Measurements from ENCODE around the gene DES. TPM values are rescaled to one million over a fixed set of nuclear protein-coding genes. Genes with fewer than 3 reads are reported as not detected.

The DES gene
- total and polyA plus RNA-seq, 2 of the 4 experiments (the other 2 are of a cell fraction), result 4.3 to 4.9 TPM

DNA sequence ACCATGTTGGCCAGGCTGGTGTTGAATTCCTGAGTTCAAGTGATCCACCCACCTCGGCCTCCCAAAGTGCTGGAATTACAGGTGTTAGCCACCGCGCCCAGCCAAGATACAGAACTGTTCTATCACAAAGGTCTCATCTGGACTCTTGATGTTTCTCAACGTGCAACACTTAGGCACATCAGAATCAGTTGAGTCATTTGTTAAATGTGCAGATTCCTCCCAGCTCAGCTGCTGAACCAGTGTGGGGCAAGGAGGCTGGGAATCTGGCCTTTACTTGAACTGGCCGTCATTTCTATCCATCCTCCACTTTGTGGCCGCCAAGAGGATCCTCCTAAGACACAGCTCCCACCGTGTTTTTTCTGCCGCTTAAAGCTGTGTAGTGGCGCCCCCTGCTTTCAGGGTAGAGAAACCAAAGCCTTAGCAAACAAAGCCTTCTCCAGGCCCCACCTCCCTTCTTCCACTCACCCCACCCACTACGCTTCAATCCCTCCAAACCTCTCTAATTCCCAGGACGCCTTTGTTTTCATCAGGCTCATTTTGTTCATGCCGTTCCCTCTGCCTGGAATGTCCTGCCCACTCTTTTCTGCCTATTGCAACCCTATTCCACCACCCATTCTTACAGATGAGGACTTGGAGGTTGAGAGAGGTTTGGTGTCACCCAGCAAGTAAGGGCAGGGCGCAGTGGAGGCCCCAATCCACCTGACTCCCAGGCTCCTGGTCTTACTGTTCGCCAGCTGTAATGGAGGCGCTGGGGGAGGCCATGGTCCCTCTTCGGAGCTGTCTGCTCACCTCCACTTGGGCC is 15.7 kb downstream of the DES start:
- no peak overlapping the region for H2BK120ac ChIP-seq (ENCODE audit: low read depth, low read length)
- H3K9me1 ChIP-seq (ENCODE audit: insufficient read depth, low read length), result peaks cover 3% of the 10 kb centered on the region; the same call in 1 of the 2 replicates
- CTCF ChIA-PET, result interaction anchor here (1.1 to 1.3 kb wide), 2 partner anchors 10 to 31 kb away, joined by 5 to 6 read pairs; no protein-coding TSS in a partner anchor
- H3K79me1 ChIP-seq (ENCODE audit: low read depth in 1 of 2, low read length in 2 of 2), result no peaks in the 10 kb centered on the region
- H2AK5ac ChIP-seq (ENCODE audit: low read depth, low read length), result no peak overlapping the region; the same call in 1 of the 2 replicates
- TF ChIP-seq NFE2L2 (IDR thresholded peaks at IDR 0.05; ENCODE audit: low read depth, low read length), result no peak
- no peak for TF ChIP-seq BHLHE40 (IDR thresholded peaks at IDR 0.05; ENCODE audit: low read depth, low read length)
- TF ChIP-seq RAD21 (IDR thresholded peaks at IDR 0.05; ENCODE audit: low read length), result peak; percentile 52
- TF ChIP-seq FOS (IDR thresholded peaks at IDR 0.05; ENCODE audit: low read depth, low read length), result no peak
- TF ChIP-seq MAFK (IDR thresholded peaks at IDR 0.05; ENCODE audit: low read depth, low read length), result no peak
- TF ChIP-seq, protein P1, sequence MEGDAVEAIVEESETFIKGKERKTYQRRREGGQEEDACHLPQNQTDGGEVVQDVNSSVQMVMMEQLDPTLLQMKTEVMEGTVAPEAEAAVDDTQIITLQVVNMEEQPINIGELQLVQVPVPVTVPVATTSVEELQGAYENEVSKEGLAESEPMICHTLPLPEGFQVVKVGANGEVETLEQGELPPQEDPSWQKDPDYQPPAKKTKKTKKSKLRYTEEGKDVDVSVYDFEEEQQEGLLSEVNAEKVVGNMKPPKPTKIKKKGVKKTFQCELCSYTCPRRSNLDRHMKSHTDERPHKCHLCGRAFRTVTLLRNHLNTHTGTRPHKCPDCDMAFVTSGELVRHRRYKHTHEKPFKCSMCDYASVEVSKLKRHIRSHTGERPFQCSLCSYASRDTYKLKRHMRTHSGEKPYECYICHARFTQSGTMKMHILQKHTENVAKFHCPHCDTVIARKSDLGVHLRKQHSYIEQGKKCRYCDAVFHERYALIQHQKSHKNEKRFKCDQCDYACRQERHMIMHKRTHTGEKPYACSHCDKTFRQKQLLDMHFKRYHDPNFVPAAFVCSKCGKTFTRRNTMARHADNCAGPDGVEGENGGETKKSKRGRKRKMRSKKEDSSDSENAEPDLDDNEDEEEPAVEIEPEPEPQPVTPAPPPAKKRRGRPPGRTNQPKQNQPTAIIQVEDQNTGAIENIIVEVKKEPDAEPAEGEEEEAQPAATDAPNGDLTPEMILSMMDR (conservative IDR thresholded peaks at IDR 0.05; ENCODE audit: low read depth, low read length), result peak; percentile 60
- TF ChIP-seq CEBPB (IDR thresholded peaks at IDR 0.05; ENCODE audit: low read depth, low read length), result no peak; the same call in 1 of the 2 replicates
- no peak for TF ChIP-seq RFX5 (IDR thresholded peaks at IDR 0.05; ENCODE audit: low read depth, low read length)
- TF ChIP-seq SMC3 (IDR thresholded peaks at IDR 0.05; ENCODE audit: low read depth, low read length), result peak; percentile 58
- TF ChIP-seq, protein P2, sequence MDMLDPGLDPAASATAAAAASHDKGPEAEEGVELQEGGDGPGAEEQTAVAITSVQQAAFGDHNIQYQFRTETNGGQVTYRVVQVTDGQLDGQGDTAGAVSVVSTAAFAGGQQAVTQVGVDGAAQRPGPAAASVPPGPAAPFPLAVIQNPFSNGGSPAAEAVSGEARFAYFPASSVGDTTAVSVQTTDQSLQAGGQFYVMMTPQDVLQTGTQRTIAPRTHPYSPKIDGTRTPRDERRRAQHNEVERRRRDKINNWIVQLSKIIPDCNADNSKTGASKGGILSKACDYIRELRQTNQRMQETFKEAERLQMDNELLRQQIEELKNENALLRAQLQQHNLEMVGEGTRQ (IDR thresholded peaks at IDR 0.05; ENCODE audit: low read depth, low read length), result no peak
- TF ChIP-seq POLR2A (IDR thresholded peaks at IDR 0.05; ENCODE audit: low read depth, low read length), result no peak
- H3K4me1 ChIP-seq (ENCODE audit: control insufficient read depth, insufficient read depth, low read length), result peaks cover 8% of the 10 kb centered on the region
- peak overlapping the region; percentile 41; the same call in 1 of the 2 replicates for H4K5ac ChIP-seq (ENCODE audit: low read depth, low read length)
- peak overlapping the region; percentile 71 for H2AFZ ChIP-seq (replicated peaks; ENCODE audit: low read length, poor library complexity)
- no peaks in the 10 kb centered on the region; the same call in 1 of the 2 replicates for H3K27me3 ChIP-seq (ENCODE audit: control insufficient read depth, insufficient read depth, low read length)
- H3K27ac ChIP-seq (ENCODE audit: insufficient read depth, low read length), result no peak overlapping the region
- no peak overlapping the region; the same call in 1 of the 2 replicates for H4K91ac ChIP-seq (ENCODE audit: insufficient read depth, low read depth, low read length)
- no peak overlapping the region for H3K9ac ChIP-seq (ENCODE audit: low read depth, low read length)
- H3K36me3 ChIP-seq (ENCODE audit: control insufficient read depth, insufficient read depth, low read length), result no peaks in the 10 kb centered on the region
- no peaks in the 10 kb centered on the region for H3K9me3 ChIP-seq (ENCODE audit: control insufficient read depth, insufficient read depth, low read length)
- H3K23ac ChIP-seq (ENCODE audit: low read depth, low read length), result no peak overlapping the region; the same call in 1 of the 2 replicates
- no peak overlapping the region for H3K4me2 ChIP-seq (ENCODE audit: low read depth, low read length)
- ATAC-seq (ENCODE audit: low read depth), result peak; percentile 56
- no peak overlapping the region; the same call in 1 of the 2 replicates for H3K18ac ChIP-seq (ENCODE audit: low read depth, low read length)
- H2BK15ac ChIP-seq (ENCODE audit: low read depth, low read length), result no peak overlapping the region
- no TSS peak for BruUV-seq (replicated peaks)
- H4K20me1 ChIP-seq (ENCODE audit: insufficient read depth, low read length), result no peaks in the 10 kb centered on the region
- 71 to 100% methylated on average over 2 to 8 of the region's 16 CpGs for WGBS, 2 experiments (ENCODE audit: extremely low coverage in 2 of 2, insufficient read length in 1 of 2)
- in situ Hi-C loops (cut with MboI; ENCODE audit: low sequenced_read_pairs) (no loop called here), dilution Hi-C loops (cut with HindIII; ENCODE audit: low sequenced_read_pairs, unreplicated experiment) (no loop called here), intact Hi-C loops (cut with micrococcal nuclease) (loop anchor here (1.0 kb wide), 1 partner anchor 31 kb away; no protein-coding TSS in a partner anchor)
- H2BK5ac ChIP-seq (ENCODE audit: low read depth, low read length, poor library complexity, severe bottlenecking), result no peak overlapping the region
- H4K8ac ChIP-seq (ENCODE audit: low read depth in 2 of 2, low read length in 2 of 2), result peak overlapping the region in 1 of 2 experiments; percentile 19; a peak in 1 of 4 replicates
- H2BK20ac ChIP-seq (ENCODE audit: low read depth, low read length), result peak overlapping the region; percentile 1; the same call in 1 of the 2 replicates
- POLR2A ChIA-PET (ENCODE audit: unreplicated experiment), result no interaction called here
- peak; percentile 71 for DNase-seq
- no peak overlapping the region; the same call in 1 of the 2 replicates for H3K14ac ChIP-seq (replicated peaks; ENCODE audit: low read depth, low read length)
- no peak overlapping the region for H3K56ac ChIP-seq (ENCODE audit: extremely low read depth, insufficient read depth, low read length)
- H2AK9ac ChIP-seq (replicated peaks; ENCODE audit: low read depth, low read length, poor library complexity), result peak overlapping the region; percentile 70
- H3K4me3 ChIP-seq (ENCODE audit: insufficient read depth, low read depth, low read length), result no peak overlapping the region
- H3K4ac ChIP-seq (ENCODE audit: low read depth, low read length), result peak overlapping the region; percentile 0; the same call in 1 of the 2 replicates
